ENCODE data around the gene MAST4. TPM values are rescaled to one million over a fixed set of nuclear protein-coding genes. Genes with fewer than 3 reads are reported as not detected.

The MAST4 gene
- total RNA-seq, 2 experiments from 2014 or later, result 1.3 to 21.9 TPM

DNA sequence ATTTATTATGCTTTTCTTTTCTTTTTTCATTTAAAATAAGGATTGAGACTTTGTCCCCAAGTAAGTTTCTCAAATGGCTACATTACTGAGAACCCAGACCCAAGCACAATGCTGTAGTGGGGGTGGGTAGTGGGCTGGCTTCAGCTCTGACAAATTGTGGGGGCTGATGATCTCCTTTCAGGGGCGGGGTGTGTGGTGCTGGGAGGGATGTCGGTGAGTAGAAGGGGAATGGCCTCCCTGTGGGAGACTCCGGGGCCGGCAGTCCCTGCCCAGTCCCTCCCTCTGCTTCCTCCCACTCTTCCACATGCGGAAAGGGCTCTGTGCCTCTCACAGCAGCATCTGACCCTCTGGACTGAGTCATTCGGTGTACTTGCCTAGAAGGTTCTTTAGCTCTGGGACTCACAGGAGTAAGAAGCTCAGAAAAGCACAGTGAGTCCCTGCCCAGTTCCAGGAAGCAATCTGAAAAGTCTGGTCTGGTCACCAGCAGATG, 586.2 kb downstream of the MAST4 start:
- TF ChIP-seq, protein P1, sequence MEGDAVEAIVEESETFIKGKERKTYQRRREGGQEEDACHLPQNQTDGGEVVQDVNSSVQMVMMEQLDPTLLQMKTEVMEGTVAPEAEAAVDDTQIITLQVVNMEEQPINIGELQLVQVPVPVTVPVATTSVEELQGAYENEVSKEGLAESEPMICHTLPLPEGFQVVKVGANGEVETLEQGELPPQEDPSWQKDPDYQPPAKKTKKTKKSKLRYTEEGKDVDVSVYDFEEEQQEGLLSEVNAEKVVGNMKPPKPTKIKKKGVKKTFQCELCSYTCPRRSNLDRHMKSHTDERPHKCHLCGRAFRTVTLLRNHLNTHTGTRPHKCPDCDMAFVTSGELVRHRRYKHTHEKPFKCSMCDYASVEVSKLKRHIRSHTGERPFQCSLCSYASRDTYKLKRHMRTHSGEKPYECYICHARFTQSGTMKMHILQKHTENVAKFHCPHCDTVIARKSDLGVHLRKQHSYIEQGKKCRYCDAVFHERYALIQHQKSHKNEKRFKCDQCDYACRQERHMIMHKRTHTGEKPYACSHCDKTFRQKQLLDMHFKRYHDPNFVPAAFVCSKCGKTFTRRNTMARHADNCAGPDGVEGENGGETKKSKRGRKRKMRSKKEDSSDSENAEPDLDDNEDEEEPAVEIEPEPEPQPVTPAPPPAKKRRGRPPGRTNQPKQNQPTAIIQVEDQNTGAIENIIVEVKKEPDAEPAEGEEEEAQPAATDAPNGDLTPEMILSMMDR (conservative IDR thresholded peaks at IDR 0.05; ENCODE audit: low read length), result no peak
- TF ChIP-seq EZH2phosphoT487 (IDR thresholded peaks at IDR 0.05; ENCODE audit: borderline replicate concordance, low read depth, low read length), result no peak
- CTCF ChIA-PET (ENCODE audit: unreplicated experiment), result no interaction called here
- H2AFZ ChIP-seq (ENCODE audit: low read length), result no peak overlapping the region
- peaks cover 12% of the 10 kb centered on the region for H3K4me1 ChIP-seq (ENCODE audit: insufficient read depth, low read length, poor library complexity, severe bottlenecking)
- POLR2A ChIA-PET, result interaction anchor here (1.3 kb wide), 1 partner anchor 14 kb away, joined by 4 read pairs; the partner anchor contains the start of gene CD180
- H3K79me2 ChIP-seq (ENCODE audit: insufficient read depth, low read depth, low read length), result peaks cover 19% of the 10 kb centered on the region; the same call in 1 of the 2 replicates
- no peak for DNase-seq (ENCODE audit: low spot score)
- H3K36me3 ChIP-seq (ENCODE audit: insufficient read depth, low read length), result peaks cover 84% of the 10 kb centered on the region
- intact Hi-C loops (cut with micrococcal nuclease; ENCODE audit: unreplicated experiment), result no loop called here
- H3K4me2 ChIP-seq (ENCODE audit: low read length), result no peak overlapping the region
- H3K4me3 ChIP-seq (ENCODE audit: low read depth, low read length, poor library complexity, severe bottlenecking), result no peak overlapping the region
- H3K9me2 ChIP-seq (ENCODE audit: insufficient read depth, low read length), result no peaks in the 10 kb centered on the region
- H3K9me3 ChIP-seq (ENCODE audit: low read length), result peaks cover 12% of the 10 kb centered on the region
- H3K27ac ChIP-seq (ENCODE audit: low read depth, low read length, poor library complexity, severe bottlenecking), result no peak overlapping the region
- BruUV-seq (replicated peaks), result no TSS peak
- no peaks in the 10 kb centered on the region for H4K20me1 ChIP-seq (ENCODE audit: insufficient read depth, low read length)

- CTCF ChIA-PET (ENCODE audit: unreplicated experiment), result no interaction called here
- Histone ChIP-seq H3K27ac (ENCODE audit: low read depth, low read length, poor library complexity, severe bottlenecking) (no peak overlapping the region), H2AFZ (ENCODE audit: low read length) (no peak overlapping the region), H3K9me2 (ENCODE audit: insufficient read depth, low read length) (no peaks in the 10 kb centered on the region), H3K36me3 (ENCODE audit: insufficient read depth, low read length) (peaks cover 71% of the 10 kb centered on the region), H3K4me1 (ENCODE audit: insufficient read depth, low read length, poor library complexity, severe bottlenecking) (peaks cover 27% of the 10 kb centered on the region), H3K4me3 (ENCODE audit: low read depth, low read length, poor library complexity, severe bottlenecking) (no peak overlapping the region), H3K9me3 (ENCODE audit: low read length) (peaks cover under 1% of the 10 kb centered on the region; the same call in 1 of the 2 replicates), H3K4me2 (ENCODE audit: low read length) (no peak overlapping the region), H3K79me2 (ENCODE audit: insufficient read depth, low read depth, low read length) (peaks cover 33% of the 10 kb centered on the region; the same call in 1 of the 2 replicates), H4K20me1 (ENCODE audit: insufficient read depth, low read length) (no peaks in the 10 kb centered on the region)
- POLR2A ChIA-PET, result no interaction called here
- TF ChIP-seq EZH2phosphoT487 (IDR thresholded peaks at IDR 0.05; ENCODE audit: borderline replicate concordance, low read depth, low read length), result no peak
- TF ChIP-seq, protein P1 (conservative IDR thresholded peaks at IDR 0.05; ENCODE audit: low read length), result no peak
- BruUV-seq (replicated peaks), result no TSS peak
- no peak for DNase-seq (ENCODE audit: low spot score)
- intact Hi-C loops (cut with micrococcal nuclease; ENCODE audit: unreplicated experiment), result no loop called here
Measured at GRCh38 chr5:67183859-67184258, 587.7 kb downstream of the MAST4 start.

GRCh38 chr5:67187006-67187715, 591.0 kb downstream of the MAST4 start:
- CTCF ChIA-PET (ENCODE audit: unreplicated experiment), result no interaction called here

More at GRCh38 chr5:67187006-67187715, 591.0 kb downstream of the MAST4 start:
- H3K27ac ChIP-seq (ENCODE audit: low read depth, low read length, poor library complexity, severe bottlenecking), result peak overlapping the region; percentile 51
- H3K9me2 ChIP-seq (ENCODE audit: insufficient read depth, low read length), result no peaks in the 10 kb centered on the region
- POLR2A ChIA-PET, result no interaction called here
- peak overlapping the region; percentile 67 for H3K4me2 ChIP-seq (ENCODE audit: low read length)
- peaks cover 54% of the 10 kb centered on the region for H3K4me1 ChIP-seq (ENCODE audit: insufficient read depth, low read length, poor library complexity, severe bottlenecking)
- no peaks in the 10 kb centered on the region for H3K9me3 ChIP-seq (ENCODE audit: low read length)
- H3K79me2 ChIP-seq (ENCODE audit: insufficient read depth, low read depth, low read length), result peaks cover 64% of the 10 kb centered on the region; the same call in 1 of the 2 replicates
- BruUV-seq (replicated peaks), result no TSS peak
- intact Hi-C loops (cut with micrococcal nuclease; ENCODE audit: unreplicated experiment), result no loop called here
- H3K36me3 ChIP-seq (ENCODE audit: insufficient read depth, low read length), result peaks cover 65% of the 10 kb centered on the region
- DNase-seq (ENCODE audit: low spot score), result peak; percentile 75
- H3K4me3 ChIP-seq (ENCODE audit: low read depth, low read length, poor library complexity, severe bottlenecking), result peak overlapping the region; percentile 25
- H4K20me1 ChIP-seq (ENCODE audit: insufficient read depth, low read length), result no peaks in the 10 kb centered on the region
- no peak for TF ChIP-seq EZH2phosphoT487 (IDR thresholded peaks at IDR 0.05; ENCODE audit: borderline replicate concordance, low read depth, low read length)
- TF ChIP-seq, protein P1 (conservative IDR thresholded peaks at IDR 0.05; ENCODE audit: low read length), result no peak
- peak overlapping the region; percentile 2; the same call in 1 of the 2 replicates for H2AFZ ChIP-seq (ENCODE audit: low read length)
